Stimulated activated CD4-positive, alpha-beta T cell treated with anti-CD3 and anti-CD28 coated beads, Interleukin-15, amount 100 ng/mL, for 1 hour (primary cell): ENCODE measurements around the gene JCAD.
"Not testable (repeated sequence)": the region's sequence is repeated elsewhere in the genome, so short reads cannot be mapped to it uniquely, and the experiment has no call there.

Source experiments
- DNase-seq, 2 donors: peaks; one replicate each; pipeline ENCODE4 v3.0.0-alpha.2; 2020; ENCODE audit warnings: low read depth in 1 of 2, low spot score in 1 of 2

JCAD gene, protein sequence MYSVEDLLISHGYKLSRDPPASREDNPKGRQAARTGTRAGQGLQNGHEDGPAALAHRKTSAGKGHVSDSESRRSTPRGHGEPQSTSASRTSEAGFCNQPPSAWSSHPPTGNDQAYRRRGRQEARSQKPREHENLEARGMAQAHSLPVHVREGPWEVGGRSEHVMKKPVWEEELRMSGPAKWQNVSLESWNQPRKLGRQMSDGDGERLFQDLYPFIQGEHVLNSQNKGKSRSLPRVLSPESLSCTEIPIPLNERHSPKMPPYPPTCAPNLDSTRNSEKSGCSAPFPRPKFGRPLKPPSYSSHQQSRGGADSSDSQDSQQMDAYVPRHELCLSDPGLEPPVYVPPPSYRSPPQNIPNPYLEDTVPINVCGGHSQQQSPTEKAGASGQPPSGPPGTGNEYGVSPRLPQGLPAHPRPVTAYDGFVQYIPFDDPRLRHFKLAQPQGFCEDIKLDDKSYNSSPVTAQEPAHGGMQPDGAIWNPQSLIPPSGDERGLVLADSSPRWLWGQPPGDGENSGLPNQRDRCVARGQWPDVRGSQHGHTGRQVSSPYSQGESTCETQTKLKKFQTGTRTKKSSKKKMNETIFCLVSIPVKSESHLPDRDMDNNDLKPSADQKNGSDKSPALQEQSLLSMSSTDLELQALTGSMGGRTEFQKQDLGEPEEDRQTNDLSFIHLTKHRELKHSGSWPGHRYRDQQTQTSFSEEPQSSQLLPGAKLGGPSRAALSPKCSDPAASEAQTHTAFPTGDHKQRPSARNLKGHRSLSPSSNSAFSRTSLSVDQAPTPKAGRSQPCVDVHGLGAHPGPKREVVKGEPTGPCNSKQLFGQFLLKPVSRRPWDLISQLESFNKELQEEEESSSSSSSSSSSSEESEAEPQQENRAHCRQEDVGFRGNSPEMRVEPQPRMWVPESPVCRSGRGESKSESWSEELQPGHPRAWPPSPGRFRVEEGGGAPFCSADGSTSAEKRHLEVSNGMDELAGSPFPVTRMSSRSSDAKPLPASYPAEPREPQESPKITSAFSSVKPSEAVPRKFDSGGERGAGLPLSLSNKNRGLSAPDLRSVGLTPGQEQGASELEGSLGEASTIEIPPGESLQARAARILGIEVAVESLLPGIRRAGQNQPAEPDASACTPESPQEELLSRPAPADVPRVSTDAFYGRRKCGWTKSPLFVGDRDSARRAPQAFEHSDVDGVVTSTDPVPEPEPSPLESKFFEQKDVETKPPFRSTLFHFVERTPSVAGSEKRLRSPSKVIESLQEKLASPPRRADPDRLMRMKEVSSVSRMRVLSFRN (N-terminal part only)

GRCh38 chr10:30059209-30060107, at the start of gene JCAD:
TSS of gene JCAD (minus strand) at chr10:30059586. CDS start at chr10:30047812, 11,774 bp downstream.
- DNase-seq, result peak in 1 of 2 donors; percentile 49

DNA sequence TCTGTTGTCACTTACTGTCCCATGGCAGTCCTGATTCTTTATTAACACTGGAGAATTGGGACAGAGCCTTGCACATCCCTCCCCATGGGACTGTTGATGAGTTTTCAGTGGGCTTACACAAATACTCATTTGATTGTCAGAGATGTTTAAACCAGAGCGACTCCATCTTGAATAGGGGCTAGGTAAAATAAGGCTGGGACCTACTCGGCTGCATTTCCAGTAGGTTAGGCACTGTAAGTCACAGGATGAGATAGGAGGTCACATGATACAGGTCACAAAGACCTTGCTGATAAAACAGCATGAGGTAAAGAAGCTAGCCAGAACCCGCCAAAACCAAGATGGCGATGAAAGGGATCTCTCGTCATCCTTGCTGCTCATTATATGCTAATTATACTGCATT, 47.6 kb upstream of the JCAD start:
- DNase-seq, result no peak

DNA sequence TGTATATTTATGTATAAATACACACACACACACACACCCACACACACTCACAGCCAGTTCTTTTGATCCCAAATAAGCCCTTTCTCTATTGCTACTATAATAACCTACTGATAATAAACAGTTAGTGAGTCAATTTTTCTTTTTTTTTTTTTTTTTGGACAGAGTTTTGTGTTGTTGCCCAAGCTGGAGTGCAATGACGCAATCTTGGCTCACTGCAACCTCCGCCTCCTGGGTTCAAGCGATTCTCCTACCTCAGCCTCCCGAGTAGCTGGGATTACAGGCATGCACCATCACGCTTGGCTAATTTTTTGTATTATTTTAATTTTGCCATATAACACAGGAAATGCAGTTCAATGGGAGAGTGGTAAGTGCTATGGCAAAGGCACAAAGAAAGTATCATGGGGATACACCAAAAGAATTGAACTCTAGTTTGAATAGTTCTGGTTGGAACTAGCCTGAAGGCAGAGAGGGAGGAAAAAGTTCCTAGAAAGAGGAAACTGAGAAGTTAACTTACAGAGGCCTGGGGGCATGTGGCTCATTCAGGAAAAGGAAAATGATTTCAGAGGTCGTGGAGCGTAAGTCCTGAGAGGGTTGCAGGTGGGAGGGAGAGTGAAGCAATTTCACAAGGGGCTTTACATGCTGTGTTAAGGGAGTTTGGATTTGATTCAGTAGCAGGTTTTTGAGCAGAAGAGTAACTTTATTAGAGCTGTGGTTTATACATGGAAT, 44.4 kb upstream of the JCAD start:
- no peak for DNase-seq

- DNase-seq, result not testable (repeated sequence)
These were observed 40.3 kb upstream of the JCAD start for GRCh38 chr10:30099706-30100105.

- no peak for DNase-seq
These were observed 39.7 kb upstream of the JCAD start for GRCh38 chr10:30099101-30099500.

- DNase-seq, result no peak
These were observed 39.2 kb upstream of the JCAD start for GRCh38 chr10:30098629-30099028.

DNA sequence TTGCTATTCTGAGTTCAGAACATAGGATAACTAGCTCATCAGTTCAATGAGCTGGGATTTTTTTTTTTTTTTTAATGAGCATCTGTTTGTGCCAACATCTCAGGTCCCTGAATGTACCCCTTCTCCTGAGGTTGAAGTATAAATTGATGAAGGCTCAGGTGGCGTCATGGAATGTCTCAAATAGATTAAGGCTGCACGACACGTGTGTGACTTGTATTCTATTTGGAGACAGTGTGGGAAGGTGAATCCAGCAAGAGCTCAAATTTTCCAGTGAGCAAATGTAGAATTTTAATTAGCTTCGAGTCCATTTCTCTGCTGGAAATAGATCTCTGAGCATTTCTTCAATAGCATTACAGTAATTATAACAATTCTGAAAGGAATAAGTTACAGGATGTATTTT, 37.2 kb upstream of the JCAD start:
- DNase-seq, result no peak

DNA sequence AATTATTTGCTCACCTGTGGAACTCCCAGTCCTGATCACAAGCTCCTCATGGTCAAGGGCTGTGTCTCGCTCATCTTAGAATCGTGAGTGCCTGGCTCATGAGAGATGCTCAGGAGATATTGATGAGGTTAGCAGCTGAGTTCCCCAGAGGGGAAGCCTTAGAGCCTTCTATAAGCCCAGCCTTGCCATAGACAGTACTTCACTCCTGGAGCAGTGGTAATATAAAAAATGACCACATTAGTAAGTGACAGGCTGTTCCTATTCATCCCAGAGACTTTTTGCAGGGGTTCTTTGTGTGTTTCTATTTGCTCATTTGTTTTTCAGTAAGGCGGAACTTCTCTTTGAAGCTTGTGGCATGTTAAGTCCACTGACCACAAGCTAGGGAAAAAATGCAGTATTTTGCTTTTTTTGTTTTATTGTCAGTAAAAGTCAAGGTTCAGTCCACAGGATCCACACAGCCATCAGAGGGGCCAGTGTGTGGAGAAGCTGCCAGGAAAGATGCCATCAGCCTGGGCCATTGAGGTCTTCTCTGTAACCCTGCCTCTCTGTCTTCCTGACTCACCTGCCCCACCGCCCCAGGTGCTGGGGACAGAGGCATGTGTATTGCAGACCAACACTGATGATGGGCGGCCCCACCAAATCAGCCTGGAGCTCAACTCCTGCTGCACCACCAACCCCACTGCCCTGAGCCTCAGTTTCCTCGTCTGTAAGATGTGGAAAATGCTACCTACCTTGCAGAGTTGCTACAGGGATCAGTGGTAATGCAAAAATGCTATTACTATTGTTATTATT, 36.4 kb upstream of the JCAD start:
- DNase-seq, result no peak

GRCh38 chr10:30094601-30095000, 35.2 kb upstream of the JCAD start:
- no peak for DNase-seq

DNA sequence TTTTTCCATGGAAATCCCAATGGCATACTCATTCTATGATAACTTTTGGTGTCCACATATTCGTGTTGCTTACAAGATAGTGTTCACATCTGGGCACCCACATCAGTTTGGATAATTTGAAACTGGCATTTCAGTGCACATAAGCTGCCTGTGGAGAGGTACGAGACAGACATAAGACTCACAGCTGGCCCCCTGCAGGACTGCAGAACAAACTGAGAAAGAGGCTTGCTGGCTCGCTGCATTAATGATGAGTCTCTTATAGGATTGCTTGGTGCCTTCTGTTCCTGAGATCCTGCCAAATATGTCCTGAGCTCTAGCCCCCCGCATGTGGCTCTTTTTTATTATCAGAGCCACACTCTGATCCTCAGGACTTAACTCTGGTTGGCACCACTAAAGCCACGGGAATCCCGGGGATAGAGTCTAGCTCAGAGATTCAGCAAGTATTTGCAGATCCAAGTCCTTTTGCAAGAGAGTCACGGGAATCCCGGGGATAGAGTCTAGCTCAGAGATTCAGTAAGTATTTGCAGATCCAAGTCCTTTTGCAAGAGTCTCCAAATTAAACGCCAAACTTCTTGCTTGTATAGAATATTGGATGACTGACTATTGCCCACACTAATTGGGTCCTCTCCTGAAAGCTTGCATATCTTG, 34.0 kb upstream of the JCAD start:
- DNase-seq, result no peak

- DNase-seq, result no peak
These were observed 32.9 kb upstream of the JCAD start for GRCh38 chr10:30092151-30092790.

DNA sequence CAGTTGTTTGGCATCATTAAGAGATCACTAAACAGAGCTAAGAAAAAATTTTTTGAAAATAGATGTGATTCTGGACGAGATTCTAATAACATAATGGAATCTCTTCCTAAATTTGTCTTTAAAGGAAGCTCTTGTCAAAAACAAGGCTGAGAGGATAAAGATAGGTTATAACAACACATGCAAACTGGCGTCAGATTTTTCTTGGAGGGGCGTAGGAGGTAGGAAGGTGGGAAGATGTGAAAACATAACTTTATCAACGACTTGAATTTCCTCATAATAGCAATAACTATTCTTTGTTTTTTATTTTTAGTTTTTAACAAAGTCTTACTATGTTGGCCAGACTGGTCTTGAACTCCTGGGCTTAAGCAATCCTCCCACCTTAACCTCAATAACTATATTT, 31.8 kb upstream of the JCAD start:
- DNase-seq, result no peak

DNA sequence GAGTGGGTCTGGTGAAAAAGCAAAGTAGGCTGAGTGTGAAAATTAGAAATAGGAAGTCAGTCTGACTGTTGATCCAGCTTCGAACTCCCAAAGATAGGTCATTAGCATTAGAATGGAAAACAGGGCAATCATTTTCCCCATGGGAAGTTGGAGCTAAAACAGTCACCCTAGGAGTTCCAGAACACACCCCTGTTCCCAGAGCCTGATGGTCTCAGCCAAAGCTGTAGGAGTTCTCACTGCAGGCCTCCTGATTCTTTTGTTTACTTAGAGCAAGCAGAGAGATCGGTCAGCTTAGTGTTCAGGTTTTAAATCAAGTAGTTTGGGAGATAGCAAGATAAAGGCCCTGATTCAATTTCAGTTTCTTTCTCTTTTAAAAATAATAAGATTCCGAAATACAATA, 28.8 kb upstream of the JCAD start:
- DNase-seq, result no peak

DNA sequence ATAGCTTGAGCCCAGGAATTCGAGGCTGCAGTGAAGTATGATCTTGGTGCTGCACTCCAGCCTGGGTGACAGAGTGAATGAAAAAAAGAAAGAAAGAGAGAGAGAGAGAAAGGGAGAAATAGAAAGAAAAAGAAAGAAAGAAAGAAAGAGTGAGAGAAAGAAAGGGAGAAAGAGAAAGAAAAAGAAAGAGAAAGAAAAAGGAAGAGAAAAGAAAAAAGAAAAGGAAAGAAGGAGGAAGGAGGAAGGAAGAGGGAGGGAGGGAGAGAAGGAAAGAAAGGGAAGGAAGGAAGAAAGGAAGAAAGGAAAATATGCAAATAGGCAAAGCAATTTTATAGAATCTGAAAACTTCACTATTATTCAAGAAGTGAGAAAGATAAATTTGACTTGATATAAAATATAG, 24.5 kb upstream of the JCAD start:
- DNase-seq, result no peak

GRCh38 chr10:30081182-30081581, 21.8 kb upstream of the JCAD start:
- DNase-seq, result no peak

DNA sequence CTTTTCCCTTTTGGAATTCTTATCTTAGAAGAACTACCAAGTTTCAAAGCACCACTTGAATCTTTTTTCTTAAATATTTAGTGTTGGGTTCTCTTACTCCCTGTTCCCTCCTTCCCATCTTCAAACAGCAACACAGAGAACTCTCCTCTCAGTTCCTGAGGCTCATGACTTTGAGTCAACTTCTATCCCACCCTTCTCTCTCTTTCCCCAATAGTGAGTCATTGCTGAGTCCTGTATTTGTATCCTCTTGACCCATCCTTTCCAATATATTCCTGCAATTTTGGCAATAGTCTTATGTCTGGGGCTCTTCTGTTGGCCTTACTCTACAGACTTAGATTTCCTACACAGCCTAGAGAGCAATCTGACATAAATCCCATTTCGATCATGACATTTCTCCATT, 20.8 kb upstream of the JCAD start:
- no peak for DNase-seq

DNA sequence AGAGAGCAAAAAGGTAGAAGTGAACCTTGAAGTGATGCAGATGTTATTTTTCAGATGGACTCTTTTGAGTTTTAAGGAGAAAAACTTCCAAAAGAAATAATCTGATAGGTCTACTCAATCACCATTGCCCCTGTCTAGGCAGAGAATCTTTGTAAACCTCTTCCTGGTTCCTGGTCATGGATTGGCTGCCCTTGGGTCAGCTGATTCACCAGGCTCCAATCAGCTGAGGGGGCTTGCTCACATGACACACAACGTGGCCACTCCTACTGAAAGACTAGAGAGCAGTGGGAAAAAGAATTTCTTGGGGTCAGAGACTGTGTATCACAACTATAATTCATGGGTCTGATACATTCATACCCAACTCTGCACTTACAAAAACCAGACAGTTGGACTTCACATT, 20.0 kb upstream of the JCAD start:
- DNase-seq, result no peak

DNA sequence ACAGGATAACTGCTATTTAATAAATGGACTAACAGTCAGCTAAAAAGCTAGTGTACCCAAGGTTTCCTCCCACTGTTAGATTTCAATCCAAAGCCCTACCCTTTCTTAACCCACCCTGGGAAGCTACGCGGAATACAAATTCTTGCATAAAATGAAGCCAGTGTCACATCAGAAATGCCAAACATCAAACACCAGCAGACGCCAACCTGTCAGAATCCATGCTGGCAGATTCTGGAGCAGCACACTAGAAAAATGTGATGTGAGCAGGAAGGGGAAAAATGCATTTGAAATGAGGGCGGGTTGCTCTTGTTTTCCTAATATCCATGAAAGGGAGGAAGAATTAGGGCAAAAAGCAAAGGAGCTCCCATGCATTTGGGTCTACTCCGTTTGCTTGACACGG, 16.1 kb upstream of the JCAD start:
- DNase-seq, result no peak
